ENCODE measurements around the gene FYN. TPM values are rescaled to one million over a fixed set of nuclear protein-coding genes. Genes with fewer than 3 reads are reported as not detected.

FYN gene
- total and polyA plus RNA-seq, 2 of the 8 experiments (the other 6 are each of a cell fraction or from before 2014, with no cell fraction given): 46.8 to 97.2 TPM

DNA sequence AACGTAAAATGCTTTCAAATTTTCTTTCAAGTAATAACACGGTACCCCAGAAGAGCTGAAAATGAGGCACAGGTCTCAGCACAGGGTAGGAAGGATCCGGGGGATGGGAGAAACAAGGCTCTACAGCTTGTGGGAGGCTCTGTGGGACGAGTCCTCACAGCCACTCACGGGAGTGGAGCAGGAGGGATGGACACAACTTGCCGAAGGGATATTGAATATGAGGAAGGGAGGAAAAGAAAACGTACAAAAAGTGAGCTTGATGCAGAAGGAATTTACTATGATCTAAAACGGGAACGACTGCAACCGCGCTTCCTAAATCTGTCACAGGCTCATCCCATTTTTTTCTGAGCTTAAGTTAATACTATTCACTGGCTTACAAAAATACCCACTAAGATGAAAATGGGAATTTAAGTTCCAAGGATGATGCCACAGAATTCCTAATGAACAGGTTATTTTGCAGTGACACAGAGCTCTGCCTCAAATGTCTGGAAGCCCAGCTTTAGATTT is 72.9 kb downstream of the FYN start:
- peaks cover 3 to 5% of the 10 kb centered on the region in 2 experiments for H4K20me1 ChIP-seq (replicated peaks in 1 of 2; ENCODE audit: control insufficient read depth in 1 of 2, insufficient read depth in 2 of 2, low read length in 2 of 2)
- CTCF ChIA-PET (ENCODE audit: partially characterized antibody): interaction anchor here (0.9 to 2.9 kb wide), 25 partner anchors 11 to 249 kb away, joined by 3 to 21 read pairs (median 5); no protein-coding TSS in a partner anchor

More for the DNA sequence above, 72.9 kb downstream of the FYN start:
- no peaks in the 10 kb centered on the region for H3K27me3 ChIP-seq (replicated peaks in 1 of 4; ENCODE audit: control insufficient read depth in 3 of 4, extremely low read depth in 1 of 4, insufficient read depth in 3 of 4, low read length in 3 of 4)
- H4K91ac ChIP-seq (replicated peaks; ENCODE audit: insufficient read length, low read length): no peak overlapping the region
- DNase-seq (ENCODE audit: low read depth in 1 of 2, low spot score in 2 of 2) (no peak), FAIRE-seq (no peak)
- H3K79me2 ChIP-seq (ENCODE audit: control insufficient read depth in 1 of 2, insufficient read depth in 2 of 2, low read length in 2 of 2): peaks cover 0 to 8% of the 10 kb centered on the region in 2 experiments; a peak in 2 of 4 replicates
- POLR2A ChIA-PET (ENCODE audit: partially characterized antibody): no interaction called here
- no peak overlapping the region for H3K18ac ChIP-seq (ENCODE audit: extremely low read depth, low read length)
- no peak overlapping the region for H3K23ac ChIP-seq (ENCODE audit: insufficient read length)
- WGBS, 2 experiments (ENCODE audit: extremely low coverage in 1 of 2, insufficient coverage in 1 of 2, insufficient read length in 1 of 2, insufficient replicate concordance in 2 of 2, low coverage in 1 of 2, low lambda C conversion rate in 2 of 2, missing lambda C conversion rate in 1 of 2): 76% methylated on average over 11 of the region's 11 CpGs; no CpG with 5 or more reads in 1 of the 2 experiments
- H3K79me1 ChIP-seq (ENCODE audit: low read depth, low read length): no peaks in the 10 kb centered on the region; the same call in 1 of the 2 replicates
- H2BK20ac ChIP-seq (ENCODE audit: low read length): no peak overlapping the region
- H4K8ac ChIP-seq (ENCODE audit: extremely low read depth, insufficient read depth, low read length): no peak overlapping the region
- no peak overlapping the region for H4K5ac ChIP-seq (ENCODE audit: insufficient read length, low read depth, low read length)
- no peak overlapping the region for H3K4ac ChIP-seq (replicated peaks; ENCODE audit: insufficient read length, low read depth, low read length)
- no peak for TF ChIP-seq RAD21 (IDR thresholded peaks at IDR 0.05 in 1 of 2, conservative IDR thresholded peaks at IDR 0.05 in 1 of 2; ENCODE audit: low read depth in 2 of 2, low read length in 2 of 2)
- no peak overlapping the region for H2BK5ac ChIP-seq (ENCODE audit: low read depth, low read length)
- H2BK12ac ChIP-seq (ENCODE audit: low read depth, low read length): no peak overlapping the region
- H3K4me2 ChIP-seq (ENCODE audit: insufficient read depth in 1 of 2, low read depth in 2 of 2, low read length in 2 of 2): no peak overlapping the region
- H3K14ac ChIP-seq (ENCODE audit: insufficient read length): no peak overlapping the region
- no peak overlapping the region for H3K9ac ChIP-seq (replicated peaks in 1 of 4; ENCODE audit: extremely low read depth in 1 of 4, low read depth in 3 of 4, low read length in 3 of 4)
- H2BK120ac ChIP-seq (replicated peaks; ENCODE audit: low read depth, low read length): no peak overlapping the region
- no peak overlapping the region for H2BK15ac ChIP-seq (ENCODE audit: low read length)
- no peaks in the 10 kb centered on the region for H3K36me3 ChIP-seq (ENCODE audit: control insufficient read depth in 2 of 4, insufficient read depth in 4 of 4, low read length in 3 of 4)
- H2AK5ac ChIP-seq (ENCODE audit: low read depth, low read length): no peak overlapping the region
- H3K4me3 ChIP-seq (ENCODE audit: extremely low read depth in 1 of 4, insufficient read depth in 2 of 4, low read depth in 3 of 4, low read length in 4 of 4): no peak overlapping the region
- H3K4me1 ChIP-seq (replicated peaks in 1 of 4; ENCODE audit: control insufficient read depth in 3 of 4, insufficient read depth in 4 of 4, low read length in 3 of 4): peaks cover 0 to 14% (median 6%) of the 10 kb centered on the region in 4 experiments; a peak in 5 of 7 replicates
- no peaks in the 10 kb centered on the region for H3K9me3 ChIP-seq (ENCODE audit: insufficient read depth in 2 of 2, low read depth in 1 of 2, low read length in 1 of 2)
- H2AFZ ChIP-seq (ENCODE audit: low read length): no peak overlapping the region
- H3K23me2 ChIP-seq (ENCODE audit: low read depth, low read length): no peaks in the 10 kb centered on the region
- H3K56ac ChIP-seq (replicated peaks; ENCODE audit: insufficient read length, low read depth, low read length): no peak overlapping the region
- no peak overlapping the region for H3K27ac ChIP-seq (ENCODE audit: low read depth, low read length)
